GM21528 (cell line): ENCODE measurements around the gene ZNF638.

Experiments used
- ATAC-seq: cut with Tn5 transposase; IDR thresholded peaks from one replicate; pipeline ENCODE4 v1.9.1; 2021; ENCODE audit warnings: mild to moderate bottlenecking, moderate library complexity; ENCODE audit not compliant: unreplicated experiment, low FRiP score

ZNF638 gene

GRCh38 chr2:71466301-71467179, 135.0 kb downstream of the ZNF638 start:
- ATAC-seq: no peak

- no peak for ATAC-seq
These were observed 135.7 kb downstream of the ZNF638 start for GRCh38 chr2:71467180-71467815.

GRCh38 chr2:71468279-71469015, 136.9 kb downstream of the ZNF638 start:
- no peak for ATAC-seq

GRCh38 chr2:71469403-71470398, 138.1 kb downstream of the ZNF638 start:
- ATAC-seq: no peak

- ATAC-seq: no peak
These were observed 139.7 kb downstream of the ZNF638 start for GRCh38 chr2:71471276-71471675.

- ATAC-seq: no peak
These were observed 140.4 kb downstream of the ZNF638 start for GRCh38 chr2:71472019-71472418.

GRCh38 chr2:71473346-71474031, 141.9 kb downstream of the ZNF638 start:
- ATAC-seq: no peak

GRCh38 chr2:71474116-71474743, 142.6 kb downstream of the ZNF638 start:
- ATAC-seq: no peak

- no peak for ATAC-seq
These were observed 143.3 kb downstream of the ZNF638 start for GRCh38 chr2:71474744-71475397.

GRCh38 chr2:71476495-71476894, 144.9 kb downstream of the ZNF638 start:
- ATAC-seq: no peak

- no peak for ATAC-seq
These were observed 145.7 kb downstream of the ZNF638 start for GRCh38 chr2:71477231-71477691.

GRCh38 chr2:71478806-71479205, 147.2 kb downstream of the ZNF638 start:
- ATAC-seq: no peak

- no peak for ATAC-seq
These were observed 147.7 kb downstream of the ZNF638 start for GRCh38 chr2:71479261-71479660.

- ATAC-seq: no peak
These were observed 149.5 kb downstream of the ZNF638 start for GRCh38 chr2:71481111-71481510.

- ATAC-seq: no peak
These were observed 150.5 kb downstream of the ZNF638 start for GRCh38 chr2:71482055-71482454.

- no peak for ATAC-seq
These were observed 151.7 kb downstream of the ZNF638 start for GRCh38 chr2:71483246-71483645.

- no peak for ATAC-seq
These were observed 152.8 kb downstream of the ZNF638 start for GRCh38 chr2:71484354-71484753.
